Measurements from ENCODE around the gene ZNF22. TPM values are rescaled to one million over a fixed set of nuclear protein-coding genes. Genes with fewer than 3 reads are reported as not detected.

ZNF22 gene
- 39.8 TPM for polyA plus RNA-seq (2013, experiment 1 of 2; ENCODE audit: insufficient read length)
- 37.5 TPM for polyA plus RNA-seq (2013, experiment 2 of 2; ENCODE audit: insufficient read length)

- peak; percentile 83 for DNase-seq
Measured at GRCh38 chr10:45000752-45001380, at the start of gene ZNF22. TSS of gene ZNF22 (plus strand) at chr10:45000923. CDS start at chr10:45003369, 2,446 bp downstream.

DNA sequence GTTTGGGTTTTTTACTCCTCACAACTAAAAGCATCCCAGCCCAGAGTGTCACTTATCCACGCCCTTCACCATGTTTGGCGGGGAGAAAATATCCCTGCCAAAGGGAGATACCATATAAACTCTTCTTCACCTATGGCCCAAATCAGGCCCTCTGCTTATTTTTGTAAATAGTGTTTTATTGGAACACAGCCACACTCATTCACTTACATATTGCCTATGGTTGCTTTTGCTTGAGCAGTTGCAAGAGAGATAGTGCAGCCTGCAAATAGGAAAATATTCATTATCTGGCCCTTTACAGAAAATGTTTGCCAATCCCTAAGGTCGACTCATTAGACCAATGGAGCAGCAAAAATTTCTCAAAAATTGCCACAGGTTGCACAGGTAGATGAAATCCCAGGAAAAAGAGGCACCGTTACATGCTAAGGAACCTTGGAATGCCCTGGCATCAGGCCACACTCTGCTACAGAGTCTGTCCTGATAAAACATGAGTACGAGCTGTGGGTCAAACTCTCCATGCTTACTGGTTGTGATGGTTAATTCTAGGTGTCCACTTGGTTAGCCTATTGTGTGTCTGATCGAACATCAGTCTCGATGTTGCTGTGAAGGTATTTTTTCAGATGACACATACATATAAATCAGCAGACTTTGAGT lies 49.0 kb upstream of the ZNF22 start:
- DNase-seq, result no peak

- no peak for DNase-seq
Measured at GRCh38 chr10:44952779-44953231, 47.9 kb upstream of the ZNF22 start.

DNA sequence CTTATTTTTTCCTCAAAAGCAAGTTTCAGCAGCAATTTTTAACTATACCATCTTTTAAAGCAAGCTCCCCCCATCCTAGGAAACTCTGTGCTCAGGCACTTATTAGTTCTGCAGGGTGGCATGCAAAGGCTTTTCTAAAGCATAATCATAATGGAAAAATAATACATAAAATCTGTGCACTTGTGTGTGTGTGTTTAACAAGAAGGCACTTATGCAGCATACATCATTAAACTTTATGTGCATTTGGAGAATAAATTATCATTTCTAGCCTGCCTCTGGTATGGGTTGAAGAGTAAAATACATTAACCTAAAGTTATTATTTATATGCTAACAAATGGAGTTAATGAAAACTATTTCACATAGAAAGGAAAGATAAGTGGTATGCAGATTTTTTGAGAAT lies 46.7 kb upstream of the ZNF22 start:
- no peak for DNase-seq

DNA sequence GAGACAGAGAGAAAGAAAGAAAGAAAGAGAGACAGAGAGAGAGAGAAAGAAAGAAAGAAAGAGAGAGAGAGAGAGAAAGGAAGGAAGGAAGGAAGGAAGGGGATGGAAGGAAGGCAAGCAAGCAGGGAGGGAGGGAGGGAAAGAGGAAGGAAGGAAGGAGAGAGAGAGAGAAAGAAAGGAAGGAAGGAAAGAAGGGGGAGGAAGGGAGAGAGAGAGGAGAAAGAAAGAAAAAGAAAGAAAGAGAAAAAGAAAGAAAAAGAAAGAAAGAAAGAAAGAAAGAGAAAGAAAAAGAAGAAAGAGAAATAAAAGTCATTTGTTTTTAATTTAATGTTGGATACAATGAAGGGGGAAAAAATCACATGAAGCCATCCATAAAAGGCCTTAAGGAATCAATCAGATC lies 45.8 kb upstream of the ZNF22 start:
- DNase-seq, result no peak

DNA sequence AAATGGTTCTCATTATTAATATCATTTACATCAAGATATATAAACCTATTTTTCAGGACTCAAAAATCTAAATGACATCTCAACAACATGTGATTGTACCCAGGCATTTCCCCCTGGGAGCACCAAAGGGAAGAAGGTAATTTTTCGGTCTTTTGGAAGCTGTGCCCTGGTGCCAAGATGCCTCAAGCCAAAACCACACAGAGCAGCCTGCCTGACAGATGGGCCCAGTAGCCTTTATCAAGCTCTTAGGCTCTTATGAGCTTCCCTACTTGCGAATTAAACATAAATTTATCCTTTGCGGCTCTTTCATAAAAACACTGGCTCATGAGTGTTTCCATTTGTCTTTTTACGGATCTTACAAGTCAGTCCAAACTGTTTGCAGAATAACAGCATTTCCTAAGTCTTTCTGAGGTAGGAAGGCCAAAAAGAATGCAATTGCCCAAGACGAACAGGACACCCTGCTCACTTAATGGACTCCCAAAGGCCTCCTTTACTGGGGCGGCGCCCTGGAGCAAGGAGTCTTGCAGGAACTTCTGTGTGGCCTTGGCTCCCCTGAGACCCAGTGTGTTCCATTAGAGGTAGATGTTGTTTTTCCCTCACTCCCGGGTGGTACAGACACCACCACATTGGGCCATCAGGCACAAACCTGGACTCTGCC lies 45.2 kb upstream of the ZNF22 start:
- DNase-seq, result no peak

- DNase-seq, result no peak
Measured at GRCh38 chr10:44956226-44956625, 44.5 kb upstream of the ZNF22 start.

GRCh38 chr10:44956717-44957706 lies 43.7 kb upstream of the ZNF22 start:
- no peak for DNase-seq

GRCh38 chr10:44958196-44958897 lies 42.4 kb upstream of the ZNF22 start:
- DNase-seq, result peak; percentile 34

GRCh38 chr10:44958898-44959246 lies 41.9 kb upstream of the ZNF22 start:
- DNase-seq, result no peak

GRCh38 chr10:44959247-44960087 lies 41.3 kb upstream of the ZNF22 start, which contains the start of gene RASSF4:
TSS of gene RASSF4 (plus strand) at chr10:44959802. CDS start at chr10:44970203, 10,401 bp downstream.
- DNase-seq, result peak; percentile 79

GRCh38 chr10:44960088-44960460 lies 40.6 kb upstream of the ZNF22 start:
- DNase-seq, result no peak

DNA sequence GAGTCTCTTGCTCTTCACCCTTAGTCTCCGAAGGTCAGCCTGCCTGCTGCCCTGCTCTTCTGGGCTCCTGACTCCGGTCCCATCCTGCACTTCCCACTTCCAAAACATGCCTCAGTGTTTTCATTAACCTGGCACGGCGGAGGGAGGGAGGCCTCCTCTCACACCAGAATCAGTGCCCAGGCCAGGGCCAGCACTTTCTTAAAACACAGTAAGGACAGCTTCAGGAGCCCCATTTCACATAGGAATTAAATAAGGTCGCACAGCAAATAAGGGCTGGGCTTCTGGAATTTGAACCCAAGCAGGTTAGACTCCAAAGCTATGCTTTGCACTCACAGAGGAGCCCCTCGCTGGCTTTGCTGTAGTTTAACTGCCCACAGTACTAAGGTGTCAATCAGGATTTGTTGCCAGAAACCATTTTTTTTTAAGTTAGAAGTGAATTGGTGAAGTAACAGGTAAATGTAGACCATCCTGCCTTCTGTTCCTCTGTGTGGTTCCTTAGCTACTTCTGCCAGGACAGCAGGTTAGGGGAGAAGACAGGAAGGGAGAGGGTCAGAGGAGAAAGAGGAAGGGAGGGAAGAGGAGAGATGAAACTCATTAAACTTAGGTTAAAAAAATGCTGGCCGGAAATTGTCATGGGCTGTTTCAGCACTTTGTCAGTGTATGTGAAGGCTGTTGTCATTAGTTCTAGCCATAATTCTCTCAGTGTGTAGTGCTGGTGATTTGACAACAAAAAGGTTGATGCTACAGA lies 40.1 kb upstream of the ZNF22 start:
- DNase-seq, result no peak

- DNase-seq, result no peak
Measured at GRCh38 chr10:44961230-44961571, 39.5 kb upstream of the ZNF22 start.

DNA sequence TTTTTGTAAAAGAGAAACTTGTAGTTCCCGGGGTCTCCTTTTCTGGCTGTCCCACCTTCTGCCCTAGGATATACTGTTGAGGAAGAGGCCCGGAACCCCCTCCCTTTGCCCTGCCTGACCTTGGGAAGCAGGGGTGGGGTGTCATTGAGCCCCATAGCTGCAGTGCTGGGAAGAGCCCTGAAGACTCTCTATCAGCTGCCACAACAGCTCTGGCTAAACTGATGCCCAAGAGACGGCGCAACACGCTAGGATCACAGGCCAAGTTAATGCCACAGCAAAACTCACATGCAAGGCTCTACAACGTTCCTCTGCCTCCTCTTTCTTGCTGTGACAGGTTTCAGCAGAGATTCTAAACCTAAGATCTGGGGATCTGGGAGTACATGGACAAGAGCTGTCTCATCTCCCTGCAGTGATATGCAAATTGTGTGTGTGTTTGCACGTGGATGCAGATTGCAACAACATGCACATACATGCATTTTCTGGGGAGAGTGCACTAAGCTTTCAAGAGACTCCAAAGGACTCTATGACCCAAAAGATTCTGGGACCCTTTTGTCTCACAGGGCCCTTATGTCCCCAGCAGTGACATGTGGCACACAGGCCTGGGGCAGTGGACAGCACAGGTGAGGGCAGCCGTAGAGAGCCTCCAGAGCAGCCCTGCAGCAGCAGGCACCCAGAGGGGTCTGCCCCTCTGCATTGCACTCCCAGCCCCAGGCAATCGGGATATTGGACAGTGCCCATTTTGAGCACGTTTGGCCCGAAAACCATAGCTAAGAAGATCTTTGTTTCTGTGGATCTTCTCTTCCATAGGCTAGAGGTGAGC lies 38.6 kb upstream of the ZNF22 start:
- DNase-seq, result no peak

DNA sequence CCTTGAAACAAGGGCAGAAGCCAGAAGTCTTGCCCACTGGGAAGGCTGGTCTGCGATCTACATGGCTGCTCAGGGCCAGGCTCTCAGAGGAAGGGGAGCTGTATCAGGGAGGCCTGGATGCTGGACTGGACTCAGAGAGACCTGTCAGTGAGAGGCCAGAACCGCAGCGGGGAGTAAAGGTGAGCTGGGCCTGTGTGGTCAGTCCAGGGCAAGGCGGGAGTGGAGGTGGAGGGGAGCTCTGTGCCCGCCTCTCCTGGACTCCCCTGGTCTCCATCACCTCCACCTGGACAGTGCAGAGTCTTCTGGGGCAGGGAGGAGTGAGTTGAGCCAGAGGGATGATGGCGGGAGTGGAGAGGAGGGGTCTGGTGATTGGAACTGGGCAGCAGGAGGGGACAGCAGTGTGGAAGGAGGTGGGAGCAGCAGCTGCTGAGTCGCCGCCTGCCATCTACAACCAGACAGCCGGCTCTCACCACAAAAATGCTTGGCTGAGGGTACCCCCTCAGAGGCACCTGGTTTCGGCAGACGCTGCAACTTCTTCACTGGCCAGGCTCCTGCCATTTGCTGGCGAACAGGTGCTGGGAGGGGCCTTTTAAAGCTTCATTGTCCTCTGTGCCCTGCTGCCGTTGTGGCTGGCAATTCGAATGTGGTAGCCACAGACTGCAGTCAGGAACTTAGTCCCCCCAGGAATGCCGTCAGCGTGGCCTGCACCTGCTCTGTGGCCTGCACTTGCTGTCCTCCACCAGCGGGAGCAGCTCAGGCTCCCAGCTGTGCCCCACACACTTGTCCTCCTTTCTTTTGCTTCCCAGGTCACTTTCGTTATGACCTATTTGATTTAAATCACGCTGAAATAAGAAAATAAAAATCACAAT lies 37.6 kb upstream of the ZNF22 start:
- no peak for DNase-seq

- DNase-seq, result no peak
Measured at GRCh38 chr10:44963772-44964633, 36.7 kb upstream of the ZNF22 start.

All from fibroblast of skin of abdomen (primary cell).